Ishikawa (cell line): ENCODE data around the gene PHOSPHO2.

Experiments
- CEBPB ChIP-seq: IDR thresholded peaks from 2 replicates; pipeline ENCODE4 v1.6.1; 2012
- CREB1 ChIP-seq: IDR thresholded peaks from 2 replicates; pipeline ENCODE4 v1.6.1; 2012; ENCODE audit warnings: low read depth
- EGR1 ChIP-seq: IDR thresholded peaks from 2 replicates; pipeline ENCODE4 v1.6.1; 2012
- EP300 ChIP-seq: IDR thresholded peaks from 2 replicates; pipeline ENCODE4 v1.6.1; 2012; ENCODE audit warnings: borderline replicate concordance
- FOXM1 ChIP-seq: IDR thresholded peaks from 2 replicates; pipeline ENCODE4 v1.6.1; 2012; ENCODE audit warnings: low read depth, borderline replicate concordance
- MAX ChIP-seq: IDR thresholded peaks from 2 replicates; pipeline ENCODE4 v1.6.1; 2012
- NFIC ChIP-seq: IDR thresholded peaks from 2 replicates; pipeline ENCODE4 v1.6.1; 2012
- RAD21 ChIP-seq: IDR thresholded peaks from 2 replicates; pipeline ENCODE4 v1.6.1; 2012; ENCODE audit warnings: low read depth
- REST ChIP-seq: IDR thresholded peaks from 2 replicates; pipeline ENCODE4 v1.6.1; 2012; ENCODE audit warnings: low read depth, mild to moderate bottlenecking
- TAF1 ChIP-seq: IDR thresholded peaks from 2 replicates; pipeline ENCODE4 v1.6.1; 2012; ENCODE audit warnings: low read depth, mild to moderate bottlenecking
- TCF12 ChIP-seq: IDR thresholded peaks from 2 replicates; pipeline ENCODE4 v1.6.1; 2012; ENCODE audit warnings: low read depth
- TEAD4 ChIP-seq: IDR thresholded peaks from 2 replicates; pipeline ENCODE4 v1.6.1; 2012
- USF1 ChIP-seq: IDR thresholded peaks from 2 replicates; pipeline ENCODE4 v1.6.1; 2012
- YY1 ChIP-seq: IDR thresholded peaks from 2 replicates; pipeline ENCODE4 v1.6.1; 2012; ENCODE audit warnings: low read depth
- ZBTB7A ChIP-seq: IDR thresholded peaks from 2 replicates; pipeline ENCODE4 v1.6.1; 2012; ENCODE audit warnings: low read depth

PHOSPHO2 gene

GRCh38 chr2:169716238-169716886, 22.1 kb downstream of the PHOSPHO2 start:
- TF ChIP-seq REST (no peak), TEAD4 (no peak), FOXM1 (no peak), EP300 (no peak), TCF12 (no peak), CEBPB (no peak), USF1 (no peak), EGR1 (no peak), YY1 (no peak), NFIC (no peak), RAD21 (no peak), ZBTB7A (no peak), TAF1 (no peak), CREB1 (no peak), MAX (no peak)

- TF ChIP-seq EGR1 (no peak), CEBPB (no peak), REST (no peak), TAF1 (no peak), TEAD4 (no peak), YY1 (no peak)
Measured at GRCh38 chr2:169716938-169717690, 22.8 kb downstream of the PHOSPHO2 start.

- TF ChIP-seq TEAD4 (no peak), TAF1 (no peak), FOXM1 (no peak), ZBTB7A (no peak), RAD21 (no peak), MAX (no peak), YY1 (no peak), EP300 (no peak), CEBPB (no peak), TCF12 (no peak), USF1 (no peak), CREB1 (no peak), REST (no peak)
Measured at GRCh38 chr2:169717691-169718063, 23.4 kb downstream of the PHOSPHO2 start.

- TF ChIP-seq REST (no peak), EP300 (no peak), YY1 (no peak), CREB1 (no peak)
Measured at GRCh38 chr2:169718930-169719504, 24.7 kb downstream of the PHOSPHO2 start.
